ENCODE measurements around the gene MYBPH.
A peak's percentile ranks its signal among the peaks of the same experiment; 100 is the strongest.

MYBPH gene

DNA sequence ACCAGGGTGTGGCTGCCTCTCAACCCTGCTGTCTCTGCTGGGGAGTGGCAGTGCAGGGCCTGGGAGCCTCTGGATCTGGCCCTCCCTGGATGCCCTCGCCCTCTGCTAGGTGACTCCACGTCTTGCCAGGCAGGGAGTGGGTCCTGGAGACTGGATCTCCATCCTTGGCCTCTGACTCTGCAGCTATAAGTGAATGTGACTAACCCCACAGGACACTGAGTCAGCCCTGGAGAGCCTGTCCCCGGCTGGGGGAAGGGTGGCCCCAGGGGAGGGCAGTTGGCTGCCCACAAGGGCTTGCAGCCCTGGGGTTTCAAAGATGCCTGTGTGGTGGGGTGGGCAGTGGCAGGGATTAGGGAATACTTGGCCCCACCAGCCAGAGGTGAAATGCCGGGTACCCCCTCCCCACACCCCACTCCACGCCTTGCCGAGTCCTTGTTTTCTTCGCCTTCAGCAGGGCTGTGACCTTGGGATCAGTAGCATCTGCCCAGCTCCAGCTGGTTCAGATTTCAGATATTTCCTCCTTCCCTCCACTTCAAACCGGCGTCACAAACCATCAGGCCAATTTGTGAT lies 1.9 kb upstream of the MYBPH start:
- TF ChIP-seq, protein P1, sequence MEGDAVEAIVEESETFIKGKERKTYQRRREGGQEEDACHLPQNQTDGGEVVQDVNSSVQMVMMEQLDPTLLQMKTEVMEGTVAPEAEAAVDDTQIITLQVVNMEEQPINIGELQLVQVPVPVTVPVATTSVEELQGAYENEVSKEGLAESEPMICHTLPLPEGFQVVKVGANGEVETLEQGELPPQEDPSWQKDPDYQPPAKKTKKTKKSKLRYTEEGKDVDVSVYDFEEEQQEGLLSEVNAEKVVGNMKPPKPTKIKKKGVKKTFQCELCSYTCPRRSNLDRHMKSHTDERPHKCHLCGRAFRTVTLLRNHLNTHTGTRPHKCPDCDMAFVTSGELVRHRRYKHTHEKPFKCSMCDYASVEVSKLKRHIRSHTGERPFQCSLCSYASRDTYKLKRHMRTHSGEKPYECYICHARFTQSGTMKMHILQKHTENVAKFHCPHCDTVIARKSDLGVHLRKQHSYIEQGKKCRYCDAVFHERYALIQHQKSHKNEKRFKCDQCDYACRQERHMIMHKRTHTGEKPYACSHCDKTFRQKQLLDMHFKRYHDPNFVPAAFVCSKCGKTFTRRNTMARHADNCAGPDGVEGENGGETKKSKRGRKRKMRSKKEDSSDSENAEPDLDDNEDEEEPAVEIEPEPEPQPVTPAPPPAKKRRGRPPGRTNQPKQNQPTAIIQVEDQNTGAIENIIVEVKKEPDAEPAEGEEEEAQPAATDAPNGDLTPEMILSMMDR (IDR thresholded peaks at IDR 0.05; ENCODE audit: insufficient read depth, low read depth, low read length, missing control alignments) = no peak
- DNase-seq (ENCODE audit: low read depth) = peak; percentile 29
- no peak overlapping the region for H3K4me3 ChIP-seq (ENCODE audit: low read length)

DNA sequence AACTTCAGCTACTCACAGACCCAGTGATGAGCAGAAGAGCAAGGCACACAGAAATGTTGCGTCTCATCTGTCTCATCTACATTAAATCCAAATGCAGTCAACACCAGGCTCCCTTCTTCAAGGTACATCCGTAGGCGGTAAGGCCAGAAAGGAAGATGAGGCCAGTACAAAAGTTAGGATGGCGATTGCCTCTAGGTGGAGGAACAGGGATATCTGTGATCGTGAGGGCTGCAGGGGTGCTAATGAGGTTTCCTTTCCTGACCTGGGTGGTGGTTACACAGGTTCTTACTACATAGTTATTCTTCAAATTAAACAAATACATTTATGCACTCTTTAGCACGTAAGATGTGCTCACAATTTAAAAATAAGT lies 1.4 kb upstream of the MYBPH start:
- TF ChIP-seq, protein P1 (IDR thresholded peaks at IDR 0.05; ENCODE audit: insufficient read depth, low read depth, low read length, missing control alignments) = no peak
- DNase-seq (ENCODE audit: low read depth) = no peak

DNA sequence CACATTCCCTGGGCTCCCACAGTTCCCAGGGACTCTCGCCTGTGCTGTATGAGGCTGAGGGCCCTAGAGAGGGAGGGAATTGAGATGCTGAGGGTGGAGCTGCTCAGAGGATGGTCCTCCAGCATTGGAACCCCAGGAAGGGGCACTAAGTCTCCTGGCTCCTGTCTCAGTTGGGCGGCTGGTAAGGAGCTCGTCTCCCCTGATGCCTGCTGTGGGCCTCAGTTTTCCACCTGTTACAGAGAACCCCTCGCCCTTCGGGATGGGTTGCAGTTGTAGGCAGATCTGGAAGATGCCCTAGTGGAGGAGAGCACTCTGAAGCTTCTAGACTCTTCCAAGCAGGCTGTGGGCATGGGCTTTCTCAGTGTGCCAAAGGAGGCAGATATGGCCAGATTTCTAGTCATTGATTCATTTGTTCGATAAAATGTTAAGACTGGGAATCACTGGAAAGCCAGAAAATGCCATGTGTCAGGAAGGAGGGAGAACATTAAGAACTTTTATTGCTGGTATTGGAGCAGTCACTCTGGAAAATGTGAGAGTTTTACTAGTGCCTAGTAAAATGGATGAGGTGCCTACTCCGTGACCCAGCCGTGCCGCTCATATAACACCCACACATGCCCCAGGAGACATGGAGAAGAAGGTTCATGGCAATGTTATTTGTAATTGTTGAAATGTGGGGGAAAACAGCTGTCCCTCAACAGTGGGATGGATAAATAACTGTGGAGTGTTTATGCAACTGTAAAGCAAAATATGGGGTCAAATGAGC lies 828 bp upstream of the MYBPH start:
- H3K4me3 ChIP-seq (ENCODE audit: low read length) = no peak overlapping the region
- TF ChIP-seq, protein P1 (IDR thresholded peaks at IDR 0.05; ENCODE audit: insufficient read depth, low read depth, low read length, missing control alignments) = no peak
- DNase-seq (ENCODE audit: low read depth) = no peak

More for the DNA sequence above, 1.4 kb upstream of the MYBPH start:
- H3K4me3 ChIP-seq (ENCODE audit: low read length) = no peak overlapping the region

DNA sequence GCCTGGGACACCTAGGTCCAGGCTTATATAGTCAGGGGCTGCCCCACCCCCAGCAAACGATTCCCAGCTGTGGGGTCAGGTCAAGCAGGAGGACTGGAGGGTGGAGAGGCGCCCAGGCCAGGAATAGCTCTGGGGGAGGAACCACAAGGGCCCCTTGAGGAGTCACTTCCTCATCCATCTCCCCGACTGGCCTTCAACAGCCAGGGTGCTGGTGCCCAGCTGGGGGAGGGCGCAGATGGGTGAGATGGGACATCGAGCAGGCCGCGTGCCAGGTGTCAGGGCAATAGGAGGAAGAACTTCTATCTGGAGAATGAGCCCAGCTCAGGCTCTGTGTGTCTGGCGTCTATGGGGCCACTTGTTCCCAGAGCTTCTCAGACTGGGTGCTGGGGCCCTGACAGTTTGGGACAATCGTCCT lies 208 bp upstream of the MYBPH start:
- no peak overlapping the region for H3K4me3 ChIP-seq (ENCODE audit: low read length)
- TF ChIP-seq, protein P1 (IDR thresholded peaks at IDR 0.05; ENCODE audit: insufficient read depth, low read depth, low read length, missing control alignments) = no peak
- no peak for DNase-seq (ENCODE audit: low read depth)

DNA sequence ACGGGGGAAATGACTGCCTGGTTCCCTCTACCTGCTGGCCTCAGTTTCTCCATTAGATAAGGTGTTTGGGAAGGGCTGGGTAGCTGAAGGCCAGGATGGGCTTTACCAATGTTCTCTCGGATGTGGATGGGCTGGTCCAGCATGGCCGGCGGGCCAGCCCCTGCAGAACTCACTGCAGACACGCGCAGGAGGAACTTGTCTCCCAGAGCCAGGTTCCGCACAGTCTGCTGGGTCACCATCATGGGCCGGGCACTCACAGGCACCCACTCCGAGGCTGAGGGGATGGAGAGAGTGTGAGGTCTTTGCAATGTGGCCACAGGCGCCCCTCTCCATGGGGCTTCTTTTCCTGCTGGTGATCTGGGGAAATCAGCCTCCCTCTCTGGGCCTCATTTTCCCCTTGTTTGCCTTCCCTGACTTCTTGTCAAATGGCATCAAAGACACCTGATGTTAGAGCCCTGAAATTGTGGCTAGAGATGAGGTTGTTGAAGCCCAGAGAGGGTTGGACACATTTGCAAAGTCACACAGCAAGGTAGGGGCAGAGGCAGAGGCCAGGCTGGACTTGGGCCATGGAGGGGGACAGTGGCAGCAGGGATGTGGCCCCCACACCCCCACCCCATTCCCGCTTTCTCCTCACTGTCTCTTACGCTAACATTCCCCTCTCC lies 1.2 kb downstream of the MYBPH start:
- no peak overlapping the region for H3K4me3 ChIP-seq (ENCODE audit: low read length)
- no peak for DNase-seq (ENCODE audit: low read depth)
- TF ChIP-seq, protein P1 (IDR thresholded peaks at IDR 0.05; ENCODE audit: insufficient read depth, low read depth, low read length, missing control alignments) = no peak

DNA sequence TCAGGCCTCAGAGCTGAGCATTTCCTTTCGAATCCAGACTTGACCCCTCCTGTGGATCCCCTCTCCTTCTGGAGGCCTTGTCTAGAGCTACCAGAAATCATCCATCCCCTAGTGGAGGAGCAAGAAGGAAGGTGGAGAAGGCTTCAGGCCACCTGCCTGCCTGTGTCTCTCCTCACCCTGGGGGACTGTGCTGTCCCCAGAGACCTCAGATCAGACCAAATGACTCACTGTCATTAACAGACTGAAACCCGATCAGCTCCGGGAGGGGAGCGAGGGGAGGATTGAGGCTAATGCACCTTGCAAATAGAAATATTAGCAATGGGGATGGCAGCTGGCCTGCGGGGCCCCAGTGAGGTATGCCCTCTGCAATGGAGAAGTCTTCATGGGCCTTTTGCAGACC lies 2.1 kb downstream of the MYBPH start:
- TF ChIP-seq, protein P1 (IDR thresholded peaks at IDR 0.05; ENCODE audit: insufficient read depth, low read depth, low read length, missing control alignments) = no peak
- no peak for DNase-seq (ENCODE audit: low read depth)
- H3K4me3 ChIP-seq (ENCODE audit: low read length) = no peak overlapping the region

Measured in epithelial cell of esophagus (primary cell).